Transverse colon (tissue), 4 donors: ENCODE measurements around the gene BRICD5. TPM values are rescaled to one million over a fixed set of nuclear protein-coding genes. Genes with fewer than 3 reads are reported as not detected.

Experiments used
- DNase-seq: peaks from one replicate; pipeline ENCODE4 v3.0.0-alpha.2; 2019
- H3K27ac ChIP-seq, 4 donors: fragments of 200-600 bp; sonication (generic); 2 replicates each; pipeline ENCODE4 v1.5.1; 2016 to 2018; ENCODE audit warnings: inconsistent platforms in 4 of 4
- H3K27me3 ChIP-seq: fragments of 200-600 bp; sonication (generic); 2 replicates; pipeline ENCODE4 v1.5.1; 2017; ENCODE audit warnings: inconsistent platforms
- H3K36me3 ChIP-seq, 4 donors: fragments of 200-600 bp; sonication (generic); 2 replicates each; pipeline ENCODE4 v1.5.1; 2017 to 2019; ENCODE audit warnings: inconsistent platforms in 4 of 4
- H3K4me1 ChIP-seq, 4 donors: fragments of 200-600 bp; sonication (generic); 2 replicates each; pipeline ENCODE4 v1.5.1; 2017 to 2020; ENCODE audit warnings: inconsistent platforms in 4 of 4
- H3K4me3 ChIP-seq, 4 donors: fragments of 200-600 bp; sonication (generic); 1 replicate in 1 of 4; 2 replicates in 3 of 4; pipeline versions ENCODE4 v1.5.1 to v1.6.1; 2017 to 2019; ENCODE audit warnings: inconsistent platforms in 4 of 4
- H3K9me3 ChIP-seq, 2 donors: fragments of 200-600 bp; sonication (generic); 2 replicates each; pipeline ENCODE4 v1.5.1; 2017 to 2019; ENCODE audit warnings: inconsistent platforms in 2 of 2
- CTCF ChIP-seq, 5 experiments: fragments of 200-600 bp in 3 of 5; fragments of 450-650 bp in 2 of 5; sonication (generic) in 3 of 5; IDR thresholded peaks; 1 replicate in 2 of 5; 2 replicates in 3 of 5; pipeline ENCODE4 v1.5.1; 2016 to 2017; ENCODE audit warnings: antibody characterized with exemption in 5 of 5, inconsistent platforms in 3 of 5, mild to moderate bottlenecking in 2 of 5, moderate library complexity in 1 of 5
- EP300 ChIP-seq: sonication (generic); formaldehyde crosslinking; IDR thresholded peaks from one replicate; pipeline ENCODE4 v1.6.1; 2017; ENCODE audit warnings: antibody characterized with exemption, low read depth
- POLR2A ChIP-seq: fragments of 450-650 bp; IDR thresholded peaks from one replicate; pipeline ENCODE4 v1.6.1; 2016; ENCODE audit warnings: antibody characterized with exemption, mild to moderate bottlenecking, moderate library complexity
- POLR2AphosphoS5 ChIP-seq, 3 donors: sonication (generic); formaldehyde crosslinking; IDR thresholded peaks; one replicate each; pipeline ENCODE4 v1.6.1; 2016; ENCODE audit warnings: antibody characterized with exemption in 3 of 3
- WGBS, 2 donors: methylation state at CpG; one replicate each; pipeline ENCODE4 v1.1.5; 2018; ENCODE audit warnings: low coverage in 1 of 2; 5-methylcytosine and 5-hydroxymethylcytosine counted together
- in situ Hi-C, 4 donors: fragments of 200-750 bp; cut with MboI; loops; one replicate each; pipeline versions ENCODE4 v1.15.0 to v1.15.1; 2017; ENCODE audit warnings: low sequenced_read_pairs in 3 of 4, low pct_ligation_motif_present in 1 of 4, low pct_unique_long_range_greater_than_20kb in 1 of 4
- intact Hi-C: fragments of 100-400 bp; cut with DNase I; formaldehyde crosslinking; loops from one replicate; pipeline ENCODE4 v1.15.1; 2023; ENCODE audit warnings: low total_unique reads
- total RNA-seq, 4 donors: library from RNA; depleted of rRNA; stranded (reverse); fragments of >200 nt; gene quantifications; one replicate each; pipeline ENCODE4 v1.1.0, GENCODE V29; 2016

BRICD5 gene
- total RNA-seq, 4 donors from 2014 or later = 5.7 to 29.9 (median 11.7) TPM

- no peak overlapping the region for H3K4me3 ChIP-seq
- H3K27me3 ChIP-seq = no peaks in the 10 kb centered on the region
- no peak for DNase-seq
- in situ Hi-C loops (no loop called here), intact Hi-C loops (no loop called here)
- peaks cover 26 to 37% (median 32%) of the 10 kb centered on the region in 4 donors for H3K4me1 ChIP-seq
- 91% methylated on average over 7 of the region's 9 CpGs; no CpG with 5 or more reads in 1 of the 2 donors for WGBS, 2 donors
- no peak overlapping the region for H3K27ac ChIP-seq
- H3K9me3 ChIP-seq = no peaks in the 10 kb centered on the region
- H3K36me3 ChIP-seq = peaks cover 0 to 13% (median 3%) of the 10 kb centered on the region in 4 donors
- no peak for TF ChIP-seq POLR2A
- TF ChIP-seq CTCF (IDR thresholded peaks at IDR 0.05) = no peak
- no peak for TF ChIP-seq EP300
- TF ChIP-seq POLR2AphosphoS5 (IDR thresholded peaks at IDR 0.05) = no peak
Observed at GRCh38 chr16:2208772-2209171, 1.9 kb downstream of the BRICD5 start.

GRCh38 chr16:2208308-2208707 lies 2.4 kb downstream of the BRICD5 start:
- no peaks in the 10 kb centered on the region for H3K9me3 ChIP-seq
- no peak overlapping the region for H3K27ac ChIP-seq
- TF ChIP-seq POLR2A = no peak
- TF ChIP-seq EP300 = no peak
- no peak for TF ChIP-seq CTCF (IDR thresholded peaks at IDR 0.05)
- no peak for TF ChIP-seq POLR2AphosphoS5 (IDR thresholded peaks at IDR 0.05)
- in situ Hi-C loops (no loop called here), intact Hi-C loops (no loop called here)
- peaks cover 0 to 13% (median 3%) of the 10 kb centered on the region in 4 donors for H3K36me3 ChIP-seq
- WGBS, 2 donors = 84% methylated on average over 23 of the region's 23 CpGs; no CpG with 5 or more reads in 1 of the 2 donors
- no peak overlapping the region for H3K4me3 ChIP-seq
- peaks cover 21 to 33% (median 27%) of the 10 kb centered on the region in 4 donors for H3K4me1 ChIP-seq
- no peak for DNase-seq
- no peaks in the 10 kb centered on the region for H3K27me3 ChIP-seq

DNA sequence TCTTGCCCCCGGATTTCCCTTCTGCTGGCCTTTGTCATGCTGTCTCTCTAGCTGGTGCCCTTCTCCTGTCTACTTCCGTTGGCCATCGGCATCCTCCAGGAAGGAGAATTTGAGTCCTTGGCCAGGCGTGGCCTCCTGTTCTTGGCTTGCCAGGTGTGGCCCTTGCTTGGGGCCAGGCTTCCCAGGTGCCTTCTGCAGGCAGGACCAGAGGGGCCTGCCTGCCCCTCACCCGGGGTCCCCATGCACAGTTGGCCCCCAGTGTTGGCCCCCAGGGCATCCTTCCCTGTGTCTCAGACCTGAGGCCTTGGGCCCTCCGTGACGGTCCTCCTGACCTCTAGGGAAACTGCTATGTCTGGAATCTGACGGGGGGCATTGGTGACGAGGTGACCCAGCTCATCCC lies 2.8 kb downstream of the BRICD5 start:
- no peak overlapping the region for H3K27ac ChIP-seq
- no peaks in the 10 kb centered on the region for H3K27me3 ChIP-seq
- DNase-seq = no peak
- H3K4me1 ChIP-seq = peaks cover 17 to 28% (median 23%) of the 10 kb centered on the region in 4 donors
- WGBS, 2 donors = 91 to 100% methylated on average over 1 to 8 of the region's 9 CpGs
- H3K36me3 ChIP-seq = peaks cover 0 to 13% (median 3%) of the 10 kb centered on the region in 4 donors
- H3K9me3 ChIP-seq = no peaks in the 10 kb centered on the region
- in situ Hi-C loops (no loop called here), intact Hi-C loops (no loop called here)
- TF ChIP-seq CTCF (IDR thresholded peaks at IDR 0.05) (no peak), POLR2AphosphoS5 (IDR thresholded peaks at IDR 0.05) (no peak)
- no peak overlapping the region for H3K4me3 ChIP-seq

GRCh38 chr16:2206780-2207433 lies 3.8 kb downstream of the BRICD5 start:
- H3K4me1 ChIP-seq = peaks cover 11 to 19% (median 14%) of the 10 kb centered on the region in 4 donors
- in situ Hi-C loops (no loop called here), intact Hi-C loops (no loop called here)
- no peaks in the 10 kb centered on the region for H3K9me3 ChIP-seq
- H3K27me3 ChIP-seq = no peaks in the 10 kb centered on the region
- H3K4me3 ChIP-seq = no peak overlapping the region
- no peak for DNase-seq
- no peak overlapping the region for H3K27ac ChIP-seq
- TF ChIP-seq EP300 (no peak), CTCF (IDR thresholded peaks at IDR 0.05) (no peak)
- 93% methylated on average over 21 of the region's 23 CpGs; no CpG with 5 or more reads in 1 of the 2 donors for WGBS, 2 donors
- H3K36me3 ChIP-seq = peaks cover 0 to 13% (median 3%) of the 10 kb centered on the region in 4 donors
